Osteocyte (in vitro differentiated cells): Measurements from ENCODE around the gene KLKB1. TPM values are rescaled to one million over a fixed set of nuclear protein-coding genes. Genes with fewer than 3 reads are reported as not detected.

Experiments
- DNase-seq: peaks from one replicate; pipeline ENCODE4 v3.0.0; 2021; ENCODE audit warnings: mixed read lengths; ENCODE audit not compliant: unreplicated experiment; ENCODE audit errors: extremely low spot score
- H3K27ac Mint-ChIP-seq: one replicate; pipeline ENCODE4 v1.8.0; 2021; ENCODE audit warnings: mild to moderate bottlenecking, mixed read lengths; ENCODE audit not compliant: unreplicated experiment
- H3K27me3 Mint-ChIP-seq: one replicate; pipeline ENCODE4 v1.8.0; 2021; ENCODE audit warnings: mixed read lengths; ENCODE audit not compliant: unreplicated experiment
- H3K36me3 Mint-ChIP-seq: one replicate; pipeline ENCODE4 v1.8.0; 2021; ENCODE audit warnings: mixed read lengths; ENCODE audit not compliant: unreplicated experiment
- H3K4me1 Mint-ChIP-seq: one replicate; pipeline ENCODE4 v1.8.0; 2021; ENCODE audit warnings: mixed read lengths; ENCODE audit not compliant: unreplicated experiment
- H3K4me3 Mint-ChIP-seq: one replicate; pipeline ENCODE4 v1.8.0; 2021; ENCODE audit warnings: mild to moderate bottlenecking, moderate library complexity, mixed read lengths; ENCODE audit not compliant: unreplicated experiment
- H3K9me3 Mint-ChIP-seq: one replicate; pipeline ENCODE4 v1.8.0; 2021; ENCODE audit warnings: mixed read lengths; ENCODE audit not compliant: unreplicated experiment
- total RNA-seq: library from RNA; stranded (reverse); gene quantifications from 2 replicates; pipeline ENCODE4 v1.2.1, GENCODE V29; 2021
- TF ChIP-seq, protein P1 (sequence below): fragments of 200-600 bp; sonication (generic); IDR thresholded peaks from 2 replicates; pipeline ENCODE4 v1.5.0; 2021; ENCODE audit warnings: antibody characterized with exemption, mild to moderate bottlenecking, moderate library complexity

The KLKB1 gene
- total RNA-seq, 1 donor from 2014 or later, result 0.43 TPM

DNA sequence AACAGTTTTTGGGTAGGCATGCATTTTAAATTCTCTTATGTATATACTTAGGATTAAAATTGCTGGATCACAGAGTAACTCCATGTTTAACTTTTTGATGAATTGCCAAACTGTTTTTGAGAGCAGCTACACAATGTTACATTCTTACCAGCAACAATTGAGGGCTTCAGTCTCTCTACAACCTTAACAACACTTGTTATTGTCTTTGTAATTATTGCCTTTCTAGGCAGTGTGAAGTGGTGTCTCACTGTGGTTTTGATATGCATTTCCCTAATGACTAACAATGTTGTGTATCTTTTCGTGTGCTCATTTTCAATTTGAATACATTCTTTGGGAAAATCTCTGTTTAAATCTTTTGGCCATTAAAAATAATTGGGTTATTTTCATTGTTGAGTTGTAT lies 21.3 kb downstream of the KLKB1 start:
- Mint-ChIP-seq H3K36me3 (no peaks in the 10 kb centered on the region), H3K4me3 (no peak overlapping the region), H3K27me3 (peaks cover 8% of the 10 kb centered on the region), H3K27ac (no peak overlapping the region), H3K9me3 (peaks cover 9% of the 10 kb centered on the region), H3K4me1 (peaks cover 2% of the 10 kb centered on the region)
- TF ChIP-seq, protein P1, sequence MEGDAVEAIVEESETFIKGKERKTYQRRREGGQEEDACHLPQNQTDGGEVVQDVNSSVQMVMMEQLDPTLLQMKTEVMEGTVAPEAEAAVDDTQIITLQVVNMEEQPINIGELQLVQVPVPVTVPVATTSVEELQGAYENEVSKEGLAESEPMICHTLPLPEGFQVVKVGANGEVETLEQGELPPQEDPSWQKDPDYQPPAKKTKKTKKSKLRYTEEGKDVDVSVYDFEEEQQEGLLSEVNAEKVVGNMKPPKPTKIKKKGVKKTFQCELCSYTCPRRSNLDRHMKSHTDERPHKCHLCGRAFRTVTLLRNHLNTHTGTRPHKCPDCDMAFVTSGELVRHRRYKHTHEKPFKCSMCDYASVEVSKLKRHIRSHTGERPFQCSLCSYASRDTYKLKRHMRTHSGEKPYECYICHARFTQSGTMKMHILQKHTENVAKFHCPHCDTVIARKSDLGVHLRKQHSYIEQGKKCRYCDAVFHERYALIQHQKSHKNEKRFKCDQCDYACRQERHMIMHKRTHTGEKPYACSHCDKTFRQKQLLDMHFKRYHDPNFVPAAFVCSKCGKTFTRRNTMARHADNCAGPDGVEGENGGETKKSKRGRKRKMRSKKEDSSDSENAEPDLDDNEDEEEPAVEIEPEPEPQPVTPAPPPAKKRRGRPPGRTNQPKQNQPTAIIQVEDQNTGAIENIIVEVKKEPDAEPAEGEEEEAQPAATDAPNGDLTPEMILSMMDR, result no peak
- DNase-seq, result no peak

DNA sequence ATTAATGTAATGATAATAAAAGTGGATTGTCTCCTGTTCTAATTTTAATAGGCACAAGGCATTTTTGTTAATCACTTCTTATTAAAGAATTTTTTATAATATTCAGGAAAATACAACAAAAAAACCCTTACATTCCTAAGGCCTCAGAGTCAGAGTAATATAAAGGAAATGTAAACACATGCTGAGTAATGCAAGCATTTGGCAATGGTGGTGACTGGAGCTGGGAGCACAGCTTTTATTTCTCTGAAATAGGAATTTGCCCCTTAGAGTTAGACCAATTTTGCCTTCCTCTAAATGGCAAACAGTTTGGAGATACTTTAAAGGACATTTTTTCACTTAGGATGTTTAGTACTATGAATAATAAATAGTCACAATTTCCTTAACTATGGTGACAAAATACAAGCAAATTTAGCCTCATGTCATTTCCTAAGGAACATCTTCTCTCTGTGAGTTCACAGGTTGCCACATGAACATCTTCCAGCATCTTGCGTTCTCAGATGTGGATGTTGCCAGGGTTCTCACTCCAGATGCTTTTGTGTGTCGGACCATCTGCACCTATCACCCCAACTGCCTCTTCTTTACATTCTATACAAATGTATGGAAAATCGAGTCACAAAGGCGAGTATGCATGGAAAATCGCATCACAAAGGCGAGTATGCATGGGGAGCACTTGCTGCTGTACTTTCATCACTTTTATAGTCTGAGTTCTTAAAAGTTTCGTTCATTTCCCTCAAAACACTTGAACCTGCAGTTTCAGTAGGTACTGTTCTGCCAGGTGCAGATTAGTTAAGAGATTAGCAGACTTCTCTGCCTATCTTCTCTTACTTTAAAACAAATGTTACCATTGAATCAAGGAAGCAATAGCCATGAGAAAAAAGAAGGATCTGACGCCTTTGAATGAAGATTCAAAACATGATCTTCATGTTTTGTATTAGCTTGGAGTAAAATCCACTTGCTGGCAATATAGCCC lies 22.8 kb downstream of the KLKB1 start:
- Mint-ChIP-seq H3K4me1 (peaks cover 2% of the 10 kb centered on the region), H3K27me3 (peaks cover 16% of the 10 kb centered on the region), H3K9me3 (peaks cover 9% of the 10 kb centered on the region), H3K36me3 (no peaks in the 10 kb centered on the region), H3K27ac (no peak overlapping the region), H3K4me3 (no peak overlapping the region)
- DNase-seq, result no peak
- TF ChIP-seq, protein P1, result no peak

DNA sequence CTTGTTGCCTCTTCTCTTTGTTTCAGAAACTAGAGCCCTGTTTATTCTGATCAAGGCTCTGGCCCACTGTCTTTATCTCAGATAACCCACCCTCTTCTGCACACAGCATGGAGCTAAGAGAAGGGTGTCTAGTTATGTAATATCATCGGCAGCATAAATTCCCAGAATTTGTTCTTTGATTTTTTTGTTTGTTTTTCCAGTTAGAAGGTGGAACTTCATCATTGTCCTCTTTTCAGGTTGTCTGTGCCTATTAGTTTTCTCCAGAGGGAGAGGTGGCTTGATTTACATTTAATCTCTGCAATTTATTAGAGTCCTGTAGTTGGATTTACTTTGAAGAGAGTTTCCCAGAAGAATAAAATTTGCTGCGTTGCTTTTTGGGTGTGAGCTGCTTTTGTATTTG lies 23.5 kb downstream of the KLKB1 start:
- peaks cover 19% of the 10 kb centered on the region for H3K27me3 Mint-ChIP-seq
- no peak overlapping the region for H3K4me3 Mint-ChIP-seq
- TF ChIP-seq, protein P1, result no peak
- H3K36me3 Mint-ChIP-seq, result no peaks in the 10 kb centered on the region
- peaks cover 7% of the 10 kb centered on the region for H3K9me3 Mint-ChIP-seq
- H3K27ac Mint-ChIP-seq, result no peak overlapping the region
- peaks cover 2% of the 10 kb centered on the region for H3K4me1 Mint-ChIP-seq
- no peak for DNase-seq

DNA sequence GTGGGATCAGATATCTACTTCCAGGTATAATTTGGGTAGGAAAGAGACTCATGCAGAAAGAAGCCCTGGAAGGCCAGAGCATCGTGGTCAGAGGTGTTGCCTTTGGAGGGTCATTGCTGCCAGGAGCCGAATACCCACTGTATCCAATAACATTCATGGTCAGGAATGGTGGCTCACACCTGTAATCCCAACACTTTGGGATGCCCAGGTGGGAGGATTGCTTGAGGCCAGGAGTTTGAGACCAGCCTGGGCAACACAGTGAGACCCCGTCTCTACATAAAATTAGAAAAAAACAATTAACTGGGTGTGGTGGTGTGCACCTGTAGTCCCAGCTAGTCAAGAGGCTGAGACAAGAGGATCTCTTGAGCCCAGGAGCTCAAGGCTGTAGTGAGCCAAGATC lies 27.8 kb downstream of the KLKB1 start:
- no peak overlapping the region for H3K27ac Mint-ChIP-seq
- peaks cover 1% of the 10 kb centered on the region for H3K36me3 Mint-ChIP-seq
- no peaks in the 10 kb centered on the region for H3K9me3 Mint-ChIP-seq
- H3K27me3 Mint-ChIP-seq, result peaks cover 29% of the 10 kb centered on the region
- H3K4me1 Mint-ChIP-seq, result peaks cover 2% of the 10 kb centered on the region
- no peak for DNase-seq
- TF ChIP-seq, protein P1, result no peak
- no peak overlapping the region for H3K4me3 Mint-ChIP-seq

DNA sequence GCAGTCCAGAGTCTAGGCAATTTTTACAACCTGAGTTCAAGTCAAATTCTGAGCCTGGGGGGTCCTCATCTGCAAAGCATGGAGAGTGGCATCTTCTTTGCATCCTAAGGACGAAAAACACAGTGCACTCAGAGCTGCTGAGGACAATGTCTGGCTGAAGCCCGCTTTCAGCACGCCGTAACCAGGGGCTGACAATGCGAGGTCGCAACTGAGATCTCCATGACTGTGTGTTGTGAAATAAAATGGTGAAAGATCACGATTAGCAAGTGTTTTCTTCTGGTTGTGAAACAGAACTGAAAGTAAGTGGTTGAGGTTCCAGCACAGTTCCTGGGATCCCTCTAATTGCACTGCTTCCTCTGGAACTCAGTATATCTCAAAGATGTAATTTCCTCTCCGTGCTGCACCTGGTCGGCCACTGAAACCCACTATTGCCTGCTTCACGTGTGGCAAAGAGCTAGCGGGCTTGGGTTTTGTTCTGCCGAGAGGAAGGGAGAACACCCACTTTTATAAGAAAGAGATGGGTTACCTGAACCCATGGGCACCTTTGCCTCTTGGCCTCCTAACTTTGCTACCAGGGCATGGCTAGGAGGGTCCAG lies 31.0 kb downstream of the KLKB1 start:
- H3K9me3 Mint-ChIP-seq, result no peaks in the 10 kb centered on the region
- no peak for DNase-seq
- H3K4me3 Mint-ChIP-seq, result no peak overlapping the region
- H3K36me3 Mint-ChIP-seq, result peaks cover 1% of the 10 kb centered on the region
- H3K27me3 Mint-ChIP-seq, result peaks cover 22% of the 10 kb centered on the region
- H3K4me1 Mint-ChIP-seq, result peaks cover 9% of the 10 kb centered on the region
- no peak overlapping the region for H3K27ac Mint-ChIP-seq
- TF ChIP-seq, protein P1, result no peak
